ENCODE data around the gene RARS2. TPM values are rescaled to one million over a fixed set of nuclear protein-coding genes. Genes with fewer than 3 reads are reported as not detected.

Gene RARS2
- total and polyA plus RNA-seq, 2 experiments from 2014 or later, result 53.2 to 75.0 TPM

- TF ChIP-seq EZH2phosphoT487 (IDR thresholded peaks at IDR 0.05; ENCODE audit: low read depth, severe bottlenecking, unreplicated experiment) (no peak), EZH2 (IDR thresholded peaks at IDR 0.05; ENCODE audit: borderline replicate concordance) (no peak)
- TF ChIP-seq, protein P1, sequence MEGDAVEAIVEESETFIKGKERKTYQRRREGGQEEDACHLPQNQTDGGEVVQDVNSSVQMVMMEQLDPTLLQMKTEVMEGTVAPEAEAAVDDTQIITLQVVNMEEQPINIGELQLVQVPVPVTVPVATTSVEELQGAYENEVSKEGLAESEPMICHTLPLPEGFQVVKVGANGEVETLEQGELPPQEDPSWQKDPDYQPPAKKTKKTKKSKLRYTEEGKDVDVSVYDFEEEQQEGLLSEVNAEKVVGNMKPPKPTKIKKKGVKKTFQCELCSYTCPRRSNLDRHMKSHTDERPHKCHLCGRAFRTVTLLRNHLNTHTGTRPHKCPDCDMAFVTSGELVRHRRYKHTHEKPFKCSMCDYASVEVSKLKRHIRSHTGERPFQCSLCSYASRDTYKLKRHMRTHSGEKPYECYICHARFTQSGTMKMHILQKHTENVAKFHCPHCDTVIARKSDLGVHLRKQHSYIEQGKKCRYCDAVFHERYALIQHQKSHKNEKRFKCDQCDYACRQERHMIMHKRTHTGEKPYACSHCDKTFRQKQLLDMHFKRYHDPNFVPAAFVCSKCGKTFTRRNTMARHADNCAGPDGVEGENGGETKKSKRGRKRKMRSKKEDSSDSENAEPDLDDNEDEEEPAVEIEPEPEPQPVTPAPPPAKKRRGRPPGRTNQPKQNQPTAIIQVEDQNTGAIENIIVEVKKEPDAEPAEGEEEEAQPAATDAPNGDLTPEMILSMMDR (IDR thresholded peaks at IDR 0.05; ENCODE audit: poor library complexity), result no peak
- Histone ChIP-seq H3K27ac (no peak overlapping the region), H3K4me1 (ENCODE audit: insufficient read depth) (no peaks in the 10 kb centered on the region), H3K4me3 (no peak overlapping the region), H3K9me2 (replicated peaks; ENCODE audit: insufficient read depth) (no peaks in the 10 kb centered on the region), H3K9me3 (ENCODE audit: low read depth) (no peaks in the 10 kb centered on the region), H4K20me1 (ENCODE audit: insufficient read depth, poor library complexity, severe bottlenecking) (no peaks in the 10 kb centered on the region), H2AFZ (no peak overlapping the region), H3K36me3 (replicated peaks; ENCODE audit: insufficient read depth, low read depth) (no peaks in the 10 kb centered on the region), H3K27me3 (no peaks in the 10 kb centered on the region), H3K79me2 (peaks cover 1% of the 10 kb centered on the region), H3K4me2 (no peak overlapping the region)
- WGBS (ENCODE audit: low lambda C conversion rate, missing lambda C conversion rate), result 94% methylated on average over 1 of the region's 1 CpG
- no peak for DNase-seq (ENCODE audit: low spot score)
Measured at GRCh38 chr6:87544474-87544735, 45.4 kb downstream of the RARS2 start.

DNA sequence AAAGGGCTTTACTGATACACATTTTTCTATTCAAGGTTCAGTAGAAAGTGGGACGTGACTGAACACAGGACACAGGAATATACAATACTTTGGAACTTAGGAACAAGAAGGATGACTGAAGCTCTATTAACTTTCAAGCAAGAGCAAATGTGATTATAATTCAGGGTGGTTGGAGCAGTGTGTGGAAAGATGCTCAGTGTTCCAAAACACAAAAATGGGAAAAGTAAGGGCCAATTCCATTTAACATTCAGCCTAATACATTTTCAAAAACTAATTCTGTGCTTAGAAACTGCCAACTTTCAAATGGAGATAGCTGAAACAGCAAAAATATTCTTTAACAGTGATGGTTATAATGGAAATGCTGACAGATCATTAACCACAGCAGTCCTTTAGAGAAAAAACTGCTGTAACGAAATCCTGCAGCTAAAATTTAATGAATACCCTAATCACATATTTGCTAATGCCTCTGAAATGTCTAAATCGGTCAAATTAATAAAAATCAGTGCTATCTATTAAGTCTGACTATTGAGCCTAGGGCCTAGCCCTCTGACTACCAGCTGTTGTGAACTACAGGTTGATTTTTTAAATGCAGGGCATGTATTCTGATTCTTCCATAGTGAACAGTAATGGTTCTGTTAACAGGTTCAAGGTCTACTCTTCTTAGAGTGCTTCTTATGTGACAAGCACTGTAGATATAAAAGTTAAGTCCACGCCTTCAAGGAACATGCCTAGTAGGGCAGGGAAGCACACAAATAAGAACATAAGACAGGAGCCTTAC is 45.9 kb downstream of the RARS2 start:
- WGBS (ENCODE audit: low lambda C conversion rate, missing lambda C conversion rate), result 94% methylated on average over 4 of the region's 4 CpGs
- Histone ChIP-seq H3K79me2 (no peaks in the 10 kb centered on the region), H3K9me2 (replicated peaks; ENCODE audit: insufficient read depth) (no peaks in the 10 kb centered on the region), H3K4me3 (no peak overlapping the region), H3K27me3 (no peaks in the 10 kb centered on the region), H3K27ac (no peak overlapping the region), H3K36me3 (replicated peaks; ENCODE audit: insufficient read depth, low read depth) (no peaks in the 10 kb centered on the region), H3K4me2 (no peak overlapping the region), H3K4me1 (ENCODE audit: insufficient read depth) (no peaks in the 10 kb centered on the region), H2AFZ (no peak overlapping the region), H4K20me1 (ENCODE audit: insufficient read depth, poor library complexity, severe bottlenecking) (no peaks in the 10 kb centered on the region), H3K9me3 (ENCODE audit: low read depth) (no peaks in the 10 kb centered on the region)
- DNase-seq (ENCODE audit: low spot score), result no peak
- TF ChIP-seq, protein P1 (IDR thresholded peaks at IDR 0.05; ENCODE audit: poor library complexity), result no peak
- no peak for TF ChIP-seq EZH2 (IDR thresholded peaks at IDR 0.05; ENCODE audit: borderline replicate concordance)
- no peak for TF ChIP-seq EZH2phosphoT487 (IDR thresholded peaks at IDR 0.05; ENCODE audit: low read depth, severe bottlenecking, unreplicated experiment)

DNA sequence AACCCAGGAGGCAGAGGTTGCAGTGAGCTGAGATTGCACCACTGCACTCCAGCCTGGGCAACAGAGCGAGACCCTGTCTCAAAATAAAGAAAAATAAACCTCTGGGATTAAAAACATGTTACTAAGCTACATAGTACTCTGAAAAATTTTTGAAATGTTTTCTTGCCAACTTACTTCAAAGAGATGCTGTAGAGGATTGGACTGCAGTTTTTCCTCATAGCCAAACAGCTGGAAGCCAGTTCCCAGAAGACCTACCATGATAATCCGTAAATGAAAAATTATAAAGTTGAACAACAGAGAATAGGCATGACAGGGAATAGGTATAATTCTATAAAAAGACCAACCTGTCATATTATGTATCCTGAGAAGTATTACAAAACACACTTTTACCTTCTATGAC is 48.0 kb downstream of the RARS2 start:
- H3K4me3 ChIP-seq, result no peak overlapping the region
- WGBS (ENCODE audit: low lambda C conversion rate, missing lambda C conversion rate), result 100% methylated on average over 2 of the region's 2 CpGs
- H3K9me2 ChIP-seq (replicated peaks; ENCODE audit: insufficient read depth), result no peaks in the 10 kb centered on the region
- H2AFZ ChIP-seq, result no peak overlapping the region
- H3K27ac ChIP-seq, result no peak overlapping the region
- no peak overlapping the region for H3K4me2 ChIP-seq
- no peaks in the 10 kb centered on the region for H3K27me3 ChIP-seq
- H3K36me3 ChIP-seq (replicated peaks; ENCODE audit: insufficient read depth, low read depth), result no peaks in the 10 kb centered on the region
- H3K79me2 ChIP-seq, result no peaks in the 10 kb centered on the region
- no peaks in the 10 kb centered on the region for H4K20me1 ChIP-seq (ENCODE audit: insufficient read depth, poor library complexity, severe bottlenecking)
- H3K9me3 ChIP-seq (ENCODE audit: low read depth), result no peaks in the 10 kb centered on the region
- DNase-seq (ENCODE audit: low spot score), result no peak
- H3K4me1 ChIP-seq (ENCODE audit: insufficient read depth), result no peaks in the 10 kb centered on the region
- TF ChIP-seq EZH2phosphoT487 (IDR thresholded peaks at IDR 0.05; ENCODE audit: low read depth, severe bottlenecking, unreplicated experiment) (no peak), EZH2 (IDR thresholded peaks at IDR 0.05; ENCODE audit: borderline replicate concordance) (no peak)
- TF ChIP-seq, protein P1 (IDR thresholded peaks at IDR 0.05; ENCODE audit: poor library complexity), result no peak
